Measurements from ENCODE around the gene ADRA2A.

Gene ADRA2A

GRCh38 chr10:111076682-111077478, at the start of gene ADRA2A:
TSS of gene ADRA2A (plus strand) at chr10:111077029. CDS start at chr10:111077997, 968 bp downstream.
- in situ Hi-C loops (cut with MboI; ENCODE audit: low sequenced_read_pairs), result no loop called here

GRCh38 chr10:111030042-111030750, 46.6 kb upstream of the ADRA2A start:
- in situ Hi-C loops (cut with MboI; ENCODE audit: low sequenced_read_pairs), result no loop called here

GRCh38 chr10:111034598-111035310, 42.1 kb upstream of the ADRA2A start:
- in situ Hi-C loops (cut with MboI; ENCODE audit: low sequenced_read_pairs), result no loop called here

- in situ Hi-C loops (cut with MboI; ENCODE audit: low sequenced_read_pairs), result no loop called here
These were observed 41.3 kb upstream of the ADRA2A start for GRCh38 chr10:111035542-111035941.

- in situ Hi-C loops (cut with MboI; ENCODE audit: low sequenced_read_pairs), result no loop called here
These were observed 39.0 kb upstream of the ADRA2A start for GRCh38 chr10:111037858-111038257.

GRCh38 chr10:111039522-111039921, 37.3 kb upstream of the ADRA2A start:
- in situ Hi-C loops (cut with MboI; ENCODE audit: low sequenced_read_pairs), result no loop called here

GRCh38 chr10:111057006-111057405, 19.8 kb upstream of the ADRA2A start:
- in situ Hi-C loops (cut with MboI; ENCODE audit: low sequenced_read_pairs), result no loop called here

- in situ Hi-C loops (cut with MboI; ENCODE audit: low sequenced_read_pairs), result no loop called here
These were observed 13.4 kb upstream of the ADRA2A start for GRCh38 chr10:111063471-111063870.

GRCh38 chr10:111072232-111072631, 4.6 kb upstream of the ADRA2A start:
- in situ Hi-C loops (cut with MboI; ENCODE audit: low sequenced_read_pairs), result no loop called here

GRCh38 chr10:111075577-111076185, 1.1 kb upstream of the ADRA2A start:
- in situ Hi-C loops (cut with MboI; ENCODE audit: low sequenced_read_pairs), result no loop called here

GRCh38 chr10:111076191-111076681, 593 bp upstream of the ADRA2A start:
- in situ Hi-C loops (cut with MboI; ENCODE audit: low sequenced_read_pairs), result no loop called here

GRCh38 chr10:111077479-111077784, 603 bp downstream of the ADRA2A start:
- in situ Hi-C loops (cut with MboI; ENCODE audit: low sequenced_read_pairs), result no loop called here

- in situ Hi-C loops (cut with MboI; ENCODE audit: low sequenced_read_pairs), result no loop called here
These were observed 1.1 kb downstream of the ADRA2A start for GRCh38 chr10:111077785-111078504.

GRCh38 chr10:111078505-111079185, 1.8 kb downstream of the ADRA2A start:
- in situ Hi-C loops (cut with MboI; ENCODE audit: low sequenced_read_pairs), result no loop called here

GRCh38 chr10:111079241-111079760, 2.5 kb downstream of the ADRA2A start:
- in situ Hi-C loops (cut with MboI; ENCODE audit: low sequenced_read_pairs), result no loop called here

- in situ Hi-C loops (cut with MboI; ENCODE audit: low sequenced_read_pairs), result no loop called here
These were observed 3.0 kb downstream of the ADRA2A start for GRCh38 chr10:111079781-111080180.

GRCh38 chr10:111080224-111080623, 3.4 kb downstream of the ADRA2A start:
- in situ Hi-C loops (cut with MboI; ENCODE audit: low sequenced_read_pairs), result no loop called here

GRCh38 chr10:111081595-111081994, 4.8 kb downstream of the ADRA2A start:
- in situ Hi-C loops (cut with MboI; ENCODE audit: low sequenced_read_pairs), result no loop called here

GRCh38 chr10:111082102-111082975, 5.5 kb downstream of the ADRA2A start:
- in situ Hi-C loops (cut with MboI; ENCODE audit: low sequenced_read_pairs), result no loop called here
